Thoracic aorta (tissue), 2 donors: ENCODE measurements around the gene ZNF697. TPM values are rescaled to one million over a fixed set of nuclear protein-coding genes. Genes with fewer than 3 reads are reported as not detected.
"Not testable (repeated sequence)": the region's sequence is repeated elsewhere in the genome, so short reads cannot be mapped to it uniquely, and the experiment has no call there.

Experiments used
- ATAC-seq: fragments of 150-250 bp; one replicate; pipeline ENCODE4 v1.8.0; 2017; ENCODE audit warnings: low read depth; ENCODE audit not compliant: insufficient number of reproducible peaks, low FRiP score
- DNase-seq: peaks from one replicate; pipeline ENCODE4 v3.0.0-alpha.2; 2020; ENCODE audit warnings: low spot score
- H3K27ac ChIP-seq, 2 donors: fragments of 200-600 bp; sonication (generic); 1 replicate in 1 of 2; 2 replicates in 1 of 2; pipeline ENCODE4 v1.5.1; 2016; ENCODE audit warnings: mild to moderate bottlenecking in 2 of 2, moderate library complexity in 2 of 2
- H3K27me3 ChIP-seq: fragments of 200-600 bp; sonication (generic); replicated peaks from 2 replicates; pipeline ENCODE4 v1.6.0; 2016; ENCODE audit warnings: mild to moderate bottlenecking; ENCODE audit not compliant: insufficient read depth
- H3K36me3 ChIP-seq: fragments of 200-600 bp; sonication (generic); one replicate; pipeline ENCODE4 v1.5.1; 2016
- H3K4me1 ChIP-seq, 2 donors: fragments of 200-600 bp; sonication (generic); 1 replicate in 1 of 2; 2 replicates in 1 of 2; pipeline versions ENCODE4 v1.5.1 to v1.6.0; 2016; ENCODE audit warnings: low read depth in 2 of 2, mild to moderate bottlenecking in 1 of 2; ENCODE audit not compliant: control insufficient read depth in 1 of 2
- H3K4me3 ChIP-seq: fragments of 200-600 bp; sonication (generic); 2 replicates; pipeline ENCODE4 v1.5.1; 2016; ENCODE audit warnings: mild to moderate bottlenecking
- H3K9me3 ChIP-seq: fragments of 200-600 bp; sonication (generic); 2 replicates; pipeline ENCODE4 v1.5.1; 2016
- CTCF ChIP-seq: fragments of 200-600 bp; sonication (generic); IDR thresholded peaks from one replicate; pipeline ENCODE4 v1.5.1; 2019; ENCODE audit warnings: antibody characterized with exemption
- total RNA-seq, 2 donors: library from RNA; depleted of rRNA; stranded (reverse); fragments of >200 nt; gene quantifications; one replicate each; pipeline versions ENCODE4 v1.1.0 to v1.2.3, GENCODE V29; 2016

Gene ZNF697
- total RNA-seq, 2 donors from 2014 or later, result 0.95 to 4.1 TPM

DNA sequence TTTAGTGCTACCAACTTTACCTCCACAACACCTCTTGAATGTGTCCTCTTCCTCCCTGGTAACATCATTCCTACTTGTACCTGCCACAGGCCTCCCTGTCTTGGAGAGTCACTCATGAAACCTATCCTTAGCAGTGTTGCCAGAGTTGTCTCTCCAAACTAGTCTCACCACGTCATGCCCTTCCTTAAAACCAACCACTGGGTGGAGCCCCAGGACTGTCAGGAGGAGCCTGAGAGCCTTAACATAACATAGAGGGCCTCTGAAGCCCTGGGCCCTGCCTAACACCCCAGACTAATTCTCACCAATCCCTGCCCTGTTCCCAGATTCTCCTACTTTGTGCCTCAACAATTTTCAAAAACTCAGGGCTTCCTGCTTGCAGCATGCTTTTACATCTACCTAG, 65.3 kb downstream of the ZNF697 start:
- TF ChIP-seq CTCF, result no peak
- H3K27me3 ChIP-seq, result no peaks in the 10 kb centered on the region
- H3K9me3 ChIP-seq, result no peaks in the 10 kb centered on the region
- H3K36me3 ChIP-seq, result no peaks in the 10 kb centered on the region
- H3K4me3 ChIP-seq, result no peak overlapping the region
- H3K4me1 ChIP-seq, result no peaks in the 10 kb centered on the region
- ATAC-seq (no peak), DNase-seq (no peak)
- no peak overlapping the region for H3K27ac ChIP-seq

GRCh38 chr1:119581076-119581475, 67.0 kb downstream of the ZNF697 start:
- H3K4me3 ChIP-seq, H3K4me1 ChIP-seq, H3K27me3 ChIP-seq, H3K9me3 ChIP-seq, H3K27ac ChIP-seq, ATAC-seq, H3K36me3 ChIP-seq, DNase-seq: not testable (repeated sequence)

- no peak overlapping the region for H3K4me3 ChIP-seq
- no peaks in the 10 kb centered on the region for H3K9me3 ChIP-seq
- TF ChIP-seq CTCF, result no peak
- no peaks in the 10 kb centered on the region for H3K27me3 ChIP-seq
- DNase-seq, result no peak
- H3K27ac ChIP-seq, result no peak overlapping the region
- H3K36me3 ChIP-seq, result no peaks in the 10 kb centered on the region
- no peaks in the 10 kb centered on the region for H3K4me1 ChIP-seq
- ATAC-seq, result no peak
Observed at GRCh38 chr1:119573886-119574285, 74.2 kb downstream of the ZNF697 start.

DNA sequence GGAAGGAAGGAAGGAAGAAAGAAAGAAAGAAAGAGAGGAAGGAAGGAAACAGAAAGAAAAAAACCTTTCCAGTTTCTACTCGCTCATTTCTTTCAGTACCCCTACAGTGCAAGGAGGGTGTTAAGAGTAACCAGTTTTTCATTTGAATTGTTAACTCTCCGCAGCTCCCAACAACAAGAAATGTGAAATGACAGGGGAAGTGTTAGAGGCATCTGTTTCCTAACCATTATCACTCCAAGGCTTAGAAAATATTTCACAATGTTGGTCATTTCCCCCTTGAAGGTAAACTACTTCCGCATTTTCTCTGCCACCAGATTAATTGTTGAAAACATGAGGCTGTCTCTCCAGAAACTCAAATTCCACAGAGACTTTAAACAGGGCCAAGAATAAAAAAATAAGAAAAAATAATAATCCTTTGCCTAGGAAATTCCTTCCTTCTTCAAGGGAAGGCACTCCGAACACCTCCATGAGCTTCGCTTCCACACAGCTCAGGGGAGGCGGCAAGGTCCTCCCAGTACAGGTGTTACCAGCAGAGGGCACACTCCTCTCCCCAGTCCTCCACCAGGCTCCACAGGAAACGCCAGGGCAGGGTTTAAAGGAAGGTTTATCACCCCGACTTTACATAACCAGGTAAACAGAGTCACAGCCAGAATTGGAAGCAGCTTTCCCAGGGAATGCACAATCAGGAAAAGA, 78.0 kb downstream of the ZNF697 start:
- not testable (repeated sequence) for H3K4me1 ChIP-seq, H3K4me3 ChIP-seq, H3K9me3 ChIP-seq, H3K27me3 ChIP-seq, DNase-seq, H3K36me3 ChIP-seq, H3K27ac ChIP-seq, ATAC-seq

Other genes with a start within 250 kb of the ZNF697 start
- not detected for gene HSD3B2, start 233.1 kb downstream of the ZNF697 start, total RNA-seq
- gene HSD3B1, start 141.1 kb downstream of the ZNF697 start, total RNA-seq, result not detected
- gene PHGDH, start 63.7 kb upstream of the ZNF697 start, total RNA-seq, result 10 to 100 TPM; 25.7 to 44.9 TPM
- gene HMGCS2, start 120.6 kb upstream of the ZNF697 start, total RNA-seq, result 1 to 10 TPM in 1 of 2 donors, not detected in 1; 1.8 TPM
- gene REG4, start 163.2 kb upstream of the ZNF697 start, total RNA-seq, result 1 to 10 TPM in 1 of 2 donors, not detected in 1; 3.8 TPM
- not detected for gene ADAM30, start 248.2 kb upstream of the ZNF697 start, total RNA-seq